Esophagus mucosa (tissue), 1 donor: ENCODE data around the gene LMAN1L. TPM values are rescaled to one million over a fixed set of nuclear protein-coding genes. Genes with fewer than 3 reads are reported as not detected.

Experiments used
- ATAC-seq: fragments of 200-7000 bp; cut with Tn5 transposase; one replicate; pipeline ENCODE4 v1.9.1; 2020
- total RNA-seq: library from RNA; stranded (reverse); gene quantifications from one replicate; pipeline ENCODE4 v1.2.4, GENCODE V29; 2023
- donor health status: DM: yes; HTN: yes; CAD: no.

LMAN1L gene
- total RNA-seq, 1 donor from 2014 or later = not detected

DNA sequence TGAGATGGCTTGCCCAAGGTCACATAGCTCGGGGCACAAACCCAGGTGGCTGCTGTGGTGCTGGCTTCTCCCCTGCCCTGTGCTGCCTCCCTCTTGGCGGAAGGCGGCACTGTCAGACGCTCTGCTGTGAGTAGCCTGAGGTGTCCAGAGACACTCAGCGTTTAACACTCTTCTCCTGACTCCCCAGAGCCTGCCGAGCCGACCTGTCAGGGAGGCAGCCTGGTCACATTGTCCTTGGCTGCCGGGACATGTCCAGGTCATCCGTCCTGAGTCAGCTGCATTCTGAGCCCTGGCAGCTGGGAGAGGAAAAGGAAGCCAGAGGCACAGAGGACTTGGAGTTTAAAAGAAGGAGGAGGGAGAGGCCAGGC is 4.7 kb downstream of the LMAN1L start:
- ATAC-seq = peak; percentile 76

- no peak for ATAC-seq
These were observed 7.4 kb downstream of the LMAN1L start for GRCh38 chr15:74820056-74820455.

DNA sequence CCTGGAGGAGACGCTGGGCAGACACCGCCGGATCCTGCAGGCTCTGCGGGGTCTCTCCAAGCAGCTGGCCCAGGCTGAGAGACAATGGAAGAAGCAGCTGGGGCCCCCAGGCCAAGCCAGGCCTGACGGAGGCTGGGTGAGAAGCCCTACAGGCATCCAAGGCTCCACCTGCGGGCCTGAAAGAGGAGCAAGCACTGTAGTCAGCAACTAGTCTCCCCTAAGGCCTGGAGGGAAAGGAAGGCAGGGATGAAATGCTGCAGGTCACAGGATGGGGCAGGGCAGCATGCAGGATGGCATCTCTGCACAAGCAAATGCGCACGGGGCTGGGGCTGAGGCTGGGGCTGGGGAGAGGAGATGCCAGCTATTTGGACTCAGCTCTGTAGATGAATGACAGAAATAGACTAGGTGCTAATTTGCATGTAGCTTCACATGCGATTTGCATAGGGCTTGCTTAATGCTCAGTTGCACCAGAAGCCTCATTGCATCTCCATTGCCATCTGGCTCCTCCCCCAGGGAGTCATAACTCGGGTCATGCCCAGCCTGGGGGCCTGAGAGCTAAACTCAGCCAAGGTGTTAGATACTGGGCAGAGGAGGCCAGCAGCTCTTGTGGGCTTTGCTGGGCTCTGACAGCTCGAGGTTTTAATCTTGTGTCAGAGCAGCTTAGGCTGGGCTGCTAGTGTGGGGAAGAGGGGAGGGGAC is 8.6 kb downstream of the LMAN1L start:
- peak; percentile 4 for ATAC-seq

GRCh38 chr15:74821790-74822158 is 9.1 kb downstream of the LMAN1L start:
- ATAC-seq = no peak

DNA sequence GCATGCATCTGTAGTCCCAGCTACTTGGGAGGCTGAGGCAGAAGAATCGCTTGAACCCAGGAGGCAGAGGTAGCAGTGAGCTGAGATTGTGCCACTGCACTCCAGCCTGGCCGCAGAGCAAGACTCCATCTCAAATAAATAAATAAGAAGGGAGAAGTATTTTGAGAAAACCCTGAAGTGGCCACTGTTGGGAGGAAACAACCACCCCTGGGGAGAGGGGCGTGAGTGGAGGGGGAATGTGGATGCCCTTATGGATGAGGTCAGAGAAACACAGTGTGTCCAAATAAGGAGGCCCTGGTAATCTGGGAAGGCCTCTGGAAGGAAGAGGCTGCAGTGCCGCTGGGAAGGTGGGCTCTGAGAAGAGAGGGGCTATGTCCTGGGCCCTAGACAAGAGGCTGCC is 9.6 kb downstream of the LMAN1L start:
- ATAC-seq = no peak

DNA sequence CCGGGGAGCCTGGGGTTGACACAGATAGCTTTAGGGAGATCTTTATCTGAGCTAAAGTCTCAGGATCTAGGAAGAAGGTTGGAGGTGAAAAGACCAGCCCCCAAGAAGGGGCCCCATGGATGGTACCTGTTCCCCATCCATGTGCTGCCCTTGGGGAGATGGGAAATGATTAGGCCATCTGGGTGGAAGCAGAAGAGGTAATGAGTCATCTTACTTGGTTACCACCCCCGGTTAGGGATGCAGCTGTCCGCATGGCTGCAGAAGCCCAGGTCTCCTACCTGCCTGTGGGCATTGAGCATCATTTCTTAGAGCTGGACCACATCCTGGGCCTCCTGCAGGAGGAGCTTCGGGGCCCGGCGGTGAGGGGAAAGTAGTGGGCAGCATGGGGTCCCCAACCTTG is 10.7 kb downstream of the LMAN1L start:
- no peak for ATAC-seq

- ATAC-seq = no peak
These were observed 12.3 kb downstream of the LMAN1L start for GRCh38 chr15:74824976-74825375.

GRCh38 chr15:74825866-74826265 is 13.2 kb downstream of the LMAN1L start:
- no peak for ATAC-seq

GRCh38 chr15:74826364-74826819 is 13.8 kb downstream of the LMAN1L start, which contains the start of gene CPLX3:
Gene CPLX3 (plus strand): TSS chr15:74826627. CDS start chr15:74826704, 77 bp downstream.
- peak; percentile 30 for ATAC-seq

GRCh38 chr15:74826921-74827320 is 14.3 kb downstream of the LMAN1L start:
- no peak for ATAC-seq

- no peak for ATAC-seq
These were observed 15.0 kb downstream of the LMAN1L start for GRCh38 chr15:74827614-74828013.

DNA sequence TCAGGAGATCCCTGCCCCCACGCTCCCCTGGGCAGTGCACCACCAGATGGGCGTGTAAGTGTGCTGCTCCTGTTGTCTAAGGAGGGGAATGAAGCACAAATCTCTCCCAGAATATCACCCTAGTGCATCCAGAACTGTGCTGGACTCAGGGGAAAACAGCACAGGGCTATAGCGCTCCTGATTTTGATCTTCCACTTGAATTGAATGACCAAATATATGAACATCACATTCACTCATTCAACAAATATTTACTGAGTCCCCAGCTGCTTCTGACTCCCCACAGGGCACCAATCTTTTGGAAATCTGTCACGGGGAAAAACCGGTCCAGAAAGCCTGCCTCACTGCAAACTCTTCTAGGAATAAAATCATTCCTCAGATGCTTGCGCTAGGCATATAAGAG is 16.2 kb downstream of the LMAN1L start:
- ATAC-seq = no peak

- ATAC-seq = peak; percentile 15
These were observed 16.9 kb downstream of the LMAN1L start for GRCh38 chr15:74829486-74829885.

- no peak for ATAC-seq
These were observed 17.4 kb downstream of the LMAN1L start for GRCh38 chr15:74829991-74830390.

GRCh38 chr15:74830868-74831267 is 18.2 kb downstream of the LMAN1L start:
- no peak for ATAC-seq

GRCh38 chr15:74831813-74832495 is 19.3 kb downstream of the LMAN1L start:
- no peak for ATAC-seq

DNA sequence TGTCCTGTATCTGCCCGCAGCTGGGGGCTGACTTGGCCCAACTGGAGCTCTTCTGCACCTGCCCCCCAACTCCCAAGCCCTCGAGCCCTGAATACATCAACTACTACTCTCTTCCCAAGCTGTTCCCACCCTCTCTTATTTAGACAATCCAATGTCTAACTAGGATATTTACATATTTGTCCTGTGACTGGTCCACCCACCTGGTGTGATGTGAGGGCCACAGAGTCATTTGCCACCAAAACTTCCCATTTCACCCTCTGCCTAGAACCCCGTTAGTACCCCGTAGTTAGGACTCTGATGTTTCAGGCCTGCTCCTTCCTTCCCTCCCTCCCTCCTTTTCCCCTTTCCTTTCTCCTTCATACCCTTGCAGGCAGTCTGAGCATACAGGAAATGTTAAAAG is 20.2 kb downstream of the LMAN1L start:
- ATAC-seq = no peak

DNA sequence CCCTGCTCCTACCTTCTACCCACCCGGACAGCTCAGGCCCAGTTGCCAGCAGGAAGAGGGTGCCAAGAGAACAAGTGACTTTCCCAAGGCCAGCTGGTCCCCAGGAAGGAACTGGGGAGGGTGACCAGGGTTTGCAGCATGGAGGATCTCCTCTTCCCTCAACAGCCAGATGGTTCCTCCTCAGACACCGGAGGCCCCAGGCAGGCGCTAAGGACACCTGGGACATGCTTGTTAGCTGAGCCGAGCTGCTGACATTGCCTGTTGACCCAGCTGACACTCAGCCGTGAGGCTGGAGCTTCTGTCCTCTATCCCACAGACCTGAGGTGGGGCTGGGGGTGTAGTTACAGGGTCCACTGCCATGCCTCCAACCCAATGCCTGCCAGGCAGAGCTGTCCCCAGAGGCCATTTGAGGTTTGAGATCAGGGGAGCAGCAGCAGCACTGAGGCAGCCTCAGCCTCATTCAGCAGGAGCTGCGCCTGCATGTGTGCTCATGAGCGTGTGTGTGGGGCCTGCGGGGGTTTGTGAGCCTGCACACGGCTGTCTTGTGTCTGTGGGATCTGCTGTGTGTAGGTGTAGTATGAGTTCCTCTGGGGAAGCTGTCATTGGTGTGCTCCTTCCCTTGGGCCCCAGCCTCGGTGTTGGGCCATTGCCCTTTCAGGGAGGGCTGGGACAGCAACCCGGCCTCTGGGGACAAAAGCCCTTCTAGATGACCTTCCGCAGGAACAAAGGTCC is 20.9 kb downstream of the LMAN1L start:
- ATAC-seq = no peak

- ATAC-seq = peak; percentile 47
These were observed 22.7 kb downstream of the LMAN1L start for GRCh38 chr15:74835312-74835823.

- no peak for ATAC-seq
These were observed 24.2 kb downstream of the LMAN1L start for GRCh38 chr15:74836846-74837245.

DNA sequence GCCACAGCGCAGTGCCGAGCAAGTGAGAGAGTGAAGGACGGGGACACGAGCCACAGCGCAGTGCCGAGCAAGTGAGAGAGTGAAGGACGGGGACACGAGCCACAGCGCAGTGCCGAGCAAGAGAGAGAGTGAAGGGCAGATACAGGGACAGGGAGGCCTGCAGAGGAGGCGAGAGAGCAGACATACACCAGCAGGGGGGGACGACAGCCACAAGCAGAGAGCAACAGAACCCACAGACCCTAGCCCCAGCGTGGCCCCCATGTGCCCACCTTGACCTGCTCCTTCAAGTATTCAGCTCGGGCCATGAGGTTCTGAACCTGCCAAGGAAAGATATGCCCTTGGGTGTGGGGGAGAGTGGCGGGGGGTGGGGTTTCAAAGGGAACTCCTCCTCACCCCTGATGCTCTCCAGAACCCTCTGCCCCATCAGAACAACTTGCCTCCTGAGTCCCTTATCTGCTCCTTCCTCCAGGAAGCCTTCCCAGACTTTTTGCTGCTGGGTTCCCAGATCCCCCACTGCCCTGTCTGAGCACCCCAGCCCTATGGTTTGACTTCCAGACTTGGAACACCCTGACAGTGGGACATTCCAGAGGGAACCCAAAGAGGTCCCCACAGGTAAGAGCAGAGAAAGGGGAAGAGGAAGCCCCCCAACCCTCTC is 25.0 kb downstream of the LMAN1L start:
- ATAC-seq = no peak

GRCh38 chr15:74838137-74838516 is 25.5 kb downstream of the LMAN1L start:
- no peak for ATAC-seq
